Fibroblast of pulmonary artery (primary cell): Measurements from ENCODE around the gene MTUS2.

Experiments used
- DNase-seq: peaks from one replicate; pipeline ENCODE4 v3.0.0-alpha.2; 2010; ENCODE audit warnings: low read depth
- H3K4me3 ChIP-seq: replicated peaks from 2 replicates; pipeline ENCODE4 v1.5.1; 2011; ENCODE audit warnings: low read depth, mild to moderate bottlenecking, control low read depth, low read length, moderate library complexity
- TF ChIP-seq, protein P1 (sequence below): IDR thresholded peaks from 2 replicates; pipeline ENCODE4 v1.5.1; 2011; ENCODE audit warnings: mild to moderate bottlenecking, control low read depth, low read length, inconsistent platforms; ENCODE audit errors: missing control alignments

Gene MTUS2

DNA sequence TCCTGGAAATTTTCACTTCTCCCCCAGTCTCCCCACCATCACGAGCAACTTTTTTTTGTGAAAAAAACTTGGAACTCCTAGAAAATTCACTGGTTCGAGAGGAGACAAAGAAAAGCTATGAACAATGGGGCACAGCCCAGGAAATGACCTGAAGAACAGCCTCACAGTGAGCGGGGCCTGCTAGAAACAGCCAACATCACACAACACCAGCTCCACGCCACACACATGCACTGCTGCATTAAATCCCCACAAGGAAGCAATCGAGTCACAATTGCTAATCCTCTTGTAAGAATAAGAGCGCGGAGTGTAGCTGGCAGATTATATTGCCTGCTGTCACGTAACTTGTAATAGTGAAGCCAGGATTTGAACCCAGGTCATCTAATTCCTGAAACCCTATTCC lies 726.5 kb downstream of the MTUS2 start:
- no peak overlapping the region for H3K4me3 ChIP-seq
- no peak for DNase-seq
- TF ChIP-seq, protein P1, sequence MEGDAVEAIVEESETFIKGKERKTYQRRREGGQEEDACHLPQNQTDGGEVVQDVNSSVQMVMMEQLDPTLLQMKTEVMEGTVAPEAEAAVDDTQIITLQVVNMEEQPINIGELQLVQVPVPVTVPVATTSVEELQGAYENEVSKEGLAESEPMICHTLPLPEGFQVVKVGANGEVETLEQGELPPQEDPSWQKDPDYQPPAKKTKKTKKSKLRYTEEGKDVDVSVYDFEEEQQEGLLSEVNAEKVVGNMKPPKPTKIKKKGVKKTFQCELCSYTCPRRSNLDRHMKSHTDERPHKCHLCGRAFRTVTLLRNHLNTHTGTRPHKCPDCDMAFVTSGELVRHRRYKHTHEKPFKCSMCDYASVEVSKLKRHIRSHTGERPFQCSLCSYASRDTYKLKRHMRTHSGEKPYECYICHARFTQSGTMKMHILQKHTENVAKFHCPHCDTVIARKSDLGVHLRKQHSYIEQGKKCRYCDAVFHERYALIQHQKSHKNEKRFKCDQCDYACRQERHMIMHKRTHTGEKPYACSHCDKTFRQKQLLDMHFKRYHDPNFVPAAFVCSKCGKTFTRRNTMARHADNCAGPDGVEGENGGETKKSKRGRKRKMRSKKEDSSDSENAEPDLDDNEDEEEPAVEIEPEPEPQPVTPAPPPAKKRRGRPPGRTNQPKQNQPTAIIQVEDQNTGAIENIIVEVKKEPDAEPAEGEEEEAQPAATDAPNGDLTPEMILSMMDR: no peak

DNA sequence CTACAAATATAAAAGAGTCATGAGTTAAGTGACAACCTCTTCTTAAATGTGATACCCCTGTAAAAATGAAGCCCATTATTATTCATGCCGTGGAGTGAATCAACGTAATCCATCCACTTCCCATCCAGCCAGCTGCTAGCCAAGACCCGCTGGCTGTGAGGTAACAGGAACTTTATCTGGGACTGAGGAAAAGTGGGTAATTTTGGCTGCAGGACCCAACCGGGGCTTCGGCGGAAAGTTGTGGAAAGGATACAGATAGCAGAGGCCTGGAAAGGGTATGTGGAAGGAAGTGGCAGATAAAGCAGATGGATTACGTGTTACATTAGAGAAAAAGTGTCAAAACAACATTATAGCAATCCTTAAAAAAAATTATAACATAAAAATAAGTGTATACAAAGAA lies 727.0 kb downstream of the MTUS2 start:
- TF ChIP-seq, protein P1: no peak
- DNase-seq: peak; percentile 80
- no peak overlapping the region for H3K4me3 ChIP-seq

DNA sequence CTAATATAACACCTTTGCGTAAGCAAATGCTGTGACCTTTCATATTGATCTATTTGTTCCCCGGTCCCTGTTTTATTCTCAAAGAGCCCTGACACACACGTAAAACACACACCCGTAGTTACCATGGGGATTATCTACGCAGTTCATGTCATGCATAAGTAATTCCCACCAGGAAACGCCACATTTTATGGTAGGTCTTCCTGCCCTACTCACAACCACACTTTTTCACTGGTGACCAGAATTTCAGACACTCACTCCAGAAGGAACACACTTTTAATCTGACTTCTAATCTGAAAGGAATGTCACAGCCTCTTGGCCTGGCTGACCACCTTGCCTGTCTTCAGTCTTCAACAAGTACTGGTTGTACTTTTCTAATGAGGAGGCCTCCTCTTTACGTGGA lies 728.6 kb downstream of the MTUS2 start:
- TF ChIP-seq, protein P1: no peak
- DNase-seq: peak; percentile 39
- no peak overlapping the region for H3K4me3 ChIP-seq

DNA sequence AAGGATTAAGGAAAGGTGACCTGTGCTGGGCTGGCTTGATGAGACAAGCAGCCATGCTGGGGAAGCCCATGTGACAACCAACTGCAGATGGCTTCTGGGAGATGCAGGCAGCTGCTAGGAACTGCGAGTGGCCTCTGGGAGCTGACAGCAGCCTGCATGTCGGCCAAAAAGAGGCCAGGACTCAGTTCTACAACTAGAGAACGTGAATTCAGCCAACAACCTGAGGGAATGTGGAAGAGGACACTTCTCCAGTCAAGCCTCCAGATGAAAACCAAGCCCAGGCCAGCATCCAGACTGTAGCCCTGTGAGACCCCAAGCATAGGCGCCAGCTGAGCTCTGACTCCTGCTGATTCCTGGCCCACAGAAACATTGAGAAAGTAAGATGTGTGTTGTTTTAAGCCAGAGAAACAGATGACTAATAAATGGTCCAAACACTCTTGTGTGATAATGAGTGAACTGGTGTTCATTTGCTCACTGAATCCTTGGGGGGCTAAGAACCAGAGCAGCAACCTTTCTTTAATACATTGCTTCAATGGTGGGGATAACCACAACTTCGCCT lies 730.4 kb downstream of the MTUS2 start:
- no peak for DNase-seq
- TF ChIP-seq, protein P1: no peak
- H3K4me3 ChIP-seq: no peak overlapping the region

DNA sequence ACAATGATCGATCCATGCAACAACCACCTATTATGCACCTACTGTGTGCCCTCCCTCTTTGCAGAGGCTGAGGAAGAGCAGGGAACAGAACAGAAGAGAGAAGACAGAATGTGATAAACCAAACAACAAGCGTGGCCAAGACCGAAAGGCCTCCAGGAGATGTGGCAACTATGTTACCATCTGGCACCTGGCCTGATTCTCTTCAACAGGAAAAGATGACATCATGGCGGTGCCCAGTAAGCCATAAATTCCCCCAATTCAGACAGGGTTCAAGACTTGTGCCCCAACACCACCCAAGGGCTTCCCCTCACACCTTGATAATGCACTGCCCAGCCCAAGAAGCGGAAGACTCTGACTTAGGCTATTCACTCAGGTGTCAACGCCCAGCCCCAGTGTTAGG lies 731.1 kb downstream of the MTUS2 start:
- no peak for DNase-seq
- no peak overlapping the region for H3K4me3 ChIP-seq
- TF ChIP-seq, protein P1: no peak
